GM21360 (cell line): ENCODE results near the gene STOX2.
"Not testable (repeated sequence)": the region's sequence is repeated elsewhere in the genome, so short reads cannot be mapped to it uniquely, and the experiment has no call there.

Source experiments
- ATAC-seq: cut with Tn5 transposase; IDR thresholded peaks from one replicate; pipeline ENCODE4 v1.9.1; 2021; ENCODE audit warnings: mild to moderate bottlenecking, moderate library complexity; ENCODE audit not compliant: unreplicated experiment

The STOX2 gene

GRCh38 chr4:183934761-183935160, 29.7 kb downstream of the STOX2 start:
- ATAC-seq: no peak

- ATAC-seq: no peak
Observed at GRCh38 chr4:183935355-183936005, 30.4 kb downstream of the STOX2 start.

GRCh38 chr4:183936047-183936446, 30.9 kb downstream of the STOX2 start:
- no peak for ATAC-seq

GRCh38 chr4:183936574-183937345, 31.7 kb downstream of the STOX2 start:
- no peak for ATAC-seq

GRCh38 chr4:183940864-183941263, 35.8 kb downstream of the STOX2 start:
- ATAC-seq: no peak

GRCh38 chr4:183941964-183942363, 36.9 kb downstream of the STOX2 start:
- ATAC-seq: no peak

- ATAC-seq: no peak
Observed at GRCh38 chr4:183945741-183946140, 40.6 kb downstream of the STOX2 start.

GRCh38 chr4:183950536-183950935, 45.4 kb downstream of the STOX2 start:
- no peak for ATAC-seq

GRCh38 chr4:183952652-183953051, 47.5 kb downstream of the STOX2 start:
- not testable (repeated sequence) for ATAC-seq

- ATAC-seq: no peak
Observed at GRCh38 chr4:183959319-183960045, 54.4 kb downstream of the STOX2 start.

- no peak for ATAC-seq
Observed at GRCh38 chr4:183960046-183960420, 54.9 kb downstream of the STOX2 start.

- ATAC-seq: no peak
Observed at GRCh38 chr4:183960962-183961541, 55.9 kb downstream of the STOX2 start.

- no peak for ATAC-seq
Observed at GRCh38 chr4:183961795-183962194, 56.7 kb downstream of the STOX2 start.

- no peak for ATAC-seq
Observed at GRCh38 chr4:183962419-183962818, 57.3 kb downstream of the STOX2 start.

- no peak for ATAC-seq
Observed at GRCh38 chr4:183966371-183966770, 61.3 kb downstream of the STOX2 start.

GRCh38 chr4:183967266-183967665, 62.2 kb downstream of the STOX2 start:
- no peak for ATAC-seq

GRCh38 chr4:183968502-183968901, 63.4 kb downstream of the STOX2 start:
- ATAC-seq: no peak

- ATAC-seq: no peak
Observed at GRCh38 chr4:183968931-183969330, 63.8 kb downstream of the STOX2 start.

GRCh38 chr4:183969596-183969995, 64.5 kb downstream of the STOX2 start:
- no peak for ATAC-seq

- ATAC-seq: no peak
Observed at GRCh38 chr4:183971929-183972490, 66.9 kb downstream of the STOX2 start.

GRCh38 chr4:183977707-183978106, 72.6 kb downstream of the STOX2 start:
- ATAC-seq: no peak
